ENCODE results near the gene FRMD1. TPM values are rescaled to one million over a fixed set of nuclear protein-coding genes. Genes with fewer than 3 reads are reported as not detected.

Gene FRMD1
- total RNA-seq, 3 donors from 2014 or later (not counting 1 experiment from before 2014, with no cell fraction given) = not detected

DNA sequence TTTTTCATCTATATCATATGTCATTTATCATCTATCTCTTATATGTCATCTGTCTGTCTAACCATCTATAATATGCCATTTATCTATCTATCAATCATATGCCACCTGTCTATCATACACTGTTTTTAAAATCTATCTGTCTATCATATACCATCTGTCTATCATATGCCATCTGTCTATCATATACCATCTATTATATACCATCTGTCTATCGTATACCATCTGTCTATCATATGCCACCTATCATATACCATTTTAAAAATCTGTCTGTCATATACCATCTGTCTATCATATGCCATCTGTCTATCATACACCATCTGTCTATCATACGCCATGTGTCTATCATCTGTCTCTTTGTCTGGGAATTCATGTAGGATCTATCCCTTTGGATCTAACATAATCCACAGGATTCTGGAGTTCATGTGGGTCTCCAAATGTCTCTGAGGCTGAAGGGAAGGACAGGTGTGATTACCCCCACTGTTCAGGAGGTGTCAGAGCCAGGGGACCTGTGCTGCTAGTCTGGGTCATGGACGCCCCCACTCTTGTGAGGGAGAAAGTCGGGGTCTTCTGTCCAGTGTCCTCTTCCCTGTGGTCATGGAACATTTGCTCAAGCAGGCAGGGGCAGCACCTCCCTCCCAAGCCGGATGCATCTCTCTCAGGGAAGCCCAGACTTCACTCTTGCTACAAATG lies 36.9 kb upstream of the FRMD1 start:
- Mint-ChIP-seq H3K27ac (no peak overlapping the region), H3K4me1 (no peaks in the 10 kb centered on the region), H3K36me3 (no peaks in the 10 kb centered on the region), H3K9me3 (peaks cover 2 to 3% of the 10 kb centered on the region in 2 donors), H3K4me3 (no peak overlapping the region), H3K27me3 (ENCODE audit: low read depth in 2 of 2) (peaks cover 5 to 8% of the 10 kb centered on the region in 2 donors)
- intact Hi-C loops (cut with micrococcal nuclease) = no loop called here
- H3K4me3 ChIP-seq (ENCODE audit: low read length) = no peak overlapping the region
- H3K27ac ChIP-seq (ENCODE audit: low read length) = no peak overlapping the region
- H3K9me3 ChIP-seq (ENCODE audit: control insufficient read depth, insufficient read depth, low read length) = no peaks in the 10 kb centered on the region
- H3K27me3 ChIP-seq (ENCODE audit: control insufficient read depth, insufficient read depth, low read length) = no peaks in the 10 kb centered on the region
- no peak for DNase-seq
- no peaks in the 10 kb centered on the region for H3K36me3 ChIP-seq (ENCODE audit: control insufficient read depth, insufficient read depth, low read length)
- ATAC-seq = no peak
- no peak for TF ChIP-seq CTCF (IDR thresholded peaks at IDR 0.05)
- WGBS (ENCODE audit: insufficient coverage) = 79% methylated on average over 5 of the region's 5 CpGs
- H3K4me1 ChIP-seq (ENCODE audit: control insufficient read depth, insufficient read depth, low read length) = no peaks in the 10 kb centered on the region

DNA sequence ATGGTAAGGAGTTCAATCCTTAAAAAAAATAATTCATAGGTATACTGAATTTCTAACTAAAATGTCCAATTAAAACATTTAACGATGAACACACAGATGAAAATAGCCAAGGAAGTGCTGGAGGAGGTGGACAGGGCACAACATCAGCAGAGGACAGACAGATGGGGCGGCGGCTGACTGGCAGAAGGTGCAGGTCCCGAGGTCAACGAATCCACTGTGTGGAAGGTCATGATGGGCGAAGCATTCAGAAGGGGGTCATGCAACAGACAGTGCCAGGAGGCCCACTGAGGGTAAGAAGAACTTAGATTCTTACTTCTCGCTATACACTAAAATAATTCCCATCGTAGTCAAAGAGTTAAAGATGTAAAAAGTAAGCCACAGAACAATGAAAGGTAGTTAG lies 34.2 kb upstream of the FRMD1 start:
- peaks cover 8 to 10% of the 10 kb centered on the region in 2 donors for H3K27me3 Mint-ChIP-seq (ENCODE audit: low read depth in 2 of 2)
- Histone ChIP-seq H3K4me1 (ENCODE audit: control insufficient read depth, insufficient read depth, low read length) (no peaks in the 10 kb centered on the region), H3K9me3 (ENCODE audit: control insufficient read depth, insufficient read depth, low read length) (no peaks in the 10 kb centered on the region), H3K27ac (ENCODE audit: low read length) (no peak overlapping the region), H3K36me3 (ENCODE audit: control insufficient read depth, insufficient read depth, low read length) (no peaks in the 10 kb centered on the region), H3K4me3 (ENCODE audit: low read length) (no peak overlapping the region), H3K27me3 (ENCODE audit: control insufficient read depth, insufficient read depth, low read length) (no peaks in the 10 kb centered on the region)
- H3K4me3 Mint-ChIP-seq = no peak overlapping the region
- H3K4me1 Mint-ChIP-seq = no peaks in the 10 kb centered on the region
- DNase-seq (no peak), ATAC-seq (no peak)
- H3K36me3 Mint-ChIP-seq = no peaks in the 10 kb centered on the region
- no peak overlapping the region for H3K27ac Mint-ChIP-seq
- intact Hi-C loops (cut with micrococcal nuclease) = no loop called here
- 79% methylated on average over 6 of the region's 8 CpGs for WGBS (ENCODE audit: insufficient coverage)
- TF ChIP-seq CTCF (IDR thresholded peaks at IDR 0.05) = no peak
- peaks cover 2 to 3% of the 10 kb centered on the region in 2 donors for H3K9me3 Mint-ChIP-seq

DNA sequence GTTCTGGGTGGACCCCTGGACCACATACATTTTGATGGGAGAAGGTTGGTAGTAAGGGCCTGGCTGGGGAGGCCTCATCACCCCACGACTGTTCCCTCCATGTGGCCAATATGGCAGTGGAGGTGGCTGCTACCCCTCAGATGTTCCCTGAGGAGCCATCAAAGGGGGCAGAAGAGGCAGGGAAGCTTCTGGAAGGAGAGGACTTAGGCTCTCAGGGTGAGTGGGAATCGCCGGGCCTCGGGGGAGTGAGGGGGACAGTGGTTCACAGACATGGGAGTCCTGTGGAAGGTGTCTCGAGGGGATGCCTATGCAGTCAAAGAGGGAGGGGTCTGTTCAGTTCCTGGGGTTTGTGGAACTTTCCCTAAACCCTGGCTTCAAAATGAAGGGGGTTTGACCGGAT lies 32.9 kb upstream of the FRMD1 start:
- intact Hi-C loops (cut with micrococcal nuclease) = no loop called here
- H3K4me3 Mint-ChIP-seq = no peak overlapping the region

More for the DNA sequence above, 32.9 kb upstream of the FRMD1 start:
- Mint-ChIP-seq H3K27ac (no peak overlapping the region), H3K36me3 (no peaks in the 10 kb centered on the region), H3K9me3 (peaks cover 2 to 3% of the 10 kb centered on the region in 2 donors), H3K27me3 (ENCODE audit: low read depth in 2 of 2) (peaks cover 8 to 10% of the 10 kb centered on the region in 2 donors), H3K4me1 (no peaks in the 10 kb centered on the region)
- Histone ChIP-seq H3K9me3 (ENCODE audit: control insufficient read depth, insufficient read depth, low read length) (no peaks in the 10 kb centered on the region), H3K4me3 (ENCODE audit: low read length) (no peak overlapping the region), H3K27ac (ENCODE audit: low read length) (no peak overlapping the region), H3K4me1 (ENCODE audit: control insufficient read depth, insufficient read depth, low read length) (no peaks in the 10 kb centered on the region), H3K36me3 (ENCODE audit: control insufficient read depth, insufficient read depth, low read length) (no peaks in the 10 kb centered on the region), H3K27me3 (ENCODE audit: control insufficient read depth, insufficient read depth, low read length) (no peaks in the 10 kb centered on the region)
- ATAC-seq (no peak), DNase-seq (no peak)
- no peak for TF ChIP-seq CTCF (IDR thresholded peaks at IDR 0.05)
- WGBS (ENCODE audit: insufficient coverage) = 83% methylated on average over 6 of the region's 6 CpGs

All from natural killer cell (primary cell).